ENCODE measurements around the gene REX1BD. TPM values are rescaled to one million over a fixed set of nuclear protein-coding genes. Genes with fewer than 3 reads are reported as not detected.

Gene REX1BD
- total RNA-seq (2021; fragmentation: NEBNext Ultra II Directional; extraction: Animal tissue kit (Norgen Biotek cat#: 25700)) (56.8 and 63.1 TPM in 2 replicates), polyA plus RNA-seq (2011; rRNA removed) (62.7 and 132 TPM in 2 replicates), polyA minus RNA-seq (2011; rRNA and poly(A)+ RNA removed) (2.7 and 3.3 TPM in 2 replicates)
- polyA plus RNA-seq (2011; cell fraction: cytosol; rRNA removed), result 95.5 TPM
- 203 TPM for polyA plus RNA-seq (2011; cell fraction: nucleus; rRNA removed)
- polyA plus RNA-seq (2012, experiment 1 of 2), result 24.8 to 73.2 TPM (median 62.2 TPM) in 4 replicates
- 46.1 TPM for polyA plus RNA-seq (2012, experiment 2 of 2)
- polyA plus RNA-seq (2013, experiment 1 of 2), result 101 TPM
- polyA plus RNA-seq (2013, experiment 2 of 2), result 91.7 TPM
- 32.8 TPM for polyA minus RNA-seq (2011; cell fraction: cytosol; rRNA and poly(A)+ RNA removed)
- 20.1 TPM for polyA minus RNA-seq (2011; cell fraction: nucleus; rRNA and poly(A)+ RNA removed)
- long read RNA-seq, experiment 1, transcript REX1BD-201 (5 exons, 839 nt), result major isoform, 5 of 14 reads
- long read RNA-seq, experiment 1, partial matches to known transcripts, result 4 of 14 reads
- long read RNA-seq, experiment 1, other reads (novel, unspliced or antisense), result 2 of 14 reads
- long read RNA-seq, experiment 2, result 0 reads

- Histone ChIP-seq H2BK12ac (ENCODE audit: low read depth, low read length) (0 out of 2 replicates have a peak within 1 kb of the TSS, but pooled peaks have one; percentile 60), H3K23me2 (ENCODE audit: low read depth, low read length) (peaks cover 11% of the 10 kb centered on the region), H3K79me2 (ENCODE audit: control insufficient read depth in 1 of 2, insufficient read depth in 2 of 2, low read length in 2 of 2) (no peaks in the 10 kb centered on the region), H3K79me1 (ENCODE audit: low read depth, low read length) (no peaks in the 10 kb centered on the region), H3K14ac (ENCODE audit: insufficient read length) (no peak within 1 kb of the TSS), H2AFZ (ENCODE audit: low read length) (peak within 1 kb of the TSS; percentile 91; the same call in 1 of the 2 replicates), H3K23ac (ENCODE audit: insufficient read length) (no peak within 1 kb of the TSS), H2BK20ac (ENCODE audit: low read length) (no peak within 1 kb of the TSS; the same call in 1 of the 2 replicates), H4K5ac (ENCODE audit: insufficient read length, low read depth, low read length) (peak within 1 kb of the TSS; percentile 65), H4K91ac (replicated peaks; ENCODE audit: insufficient read length, low read length) (peak within 1 kb of the TSS; percentile 91), H2AK5ac (ENCODE audit: low read depth, low read length) (no peak within 1 kb of the TSS), H3K18ac (ENCODE audit: extremely low read depth, low read length) (peak within 1 kb of the TSS; percentile 97), H2BK15ac (ENCODE audit: low read length) (peak within 1 kb of the TSS; percentile 89), H3K9me3 (ENCODE audit: insufficient read depth in 2 of 2, low read depth in 1 of 2, low read length in 1 of 2) (no peaks in the 10 kb centered on the region), H3K9ac (replicated peaks in 1 of 4; ENCODE audit: extremely low read depth in 1 of 4, low read depth in 3 of 4, low read length in 3 of 4) (peak within 1 kb of the TSS; percentile 71 to 89 (median 87)), H4K20me1 (replicated peaks in 1 of 2; ENCODE audit: control insufficient read depth in 1 of 2, insufficient read depth in 2 of 2, low read length in 2 of 2) (peaks cover 0 to 3% of the 10 kb centered on the region in 2 experiments), H3K56ac (replicated peaks; ENCODE audit: insufficient read length, low read depth, low read length) (peak within 1 kb of the TSS; percentile 84), H4K8ac (ENCODE audit: extremely low read depth, insufficient read depth, low read length) (peak within 1 kb of the TSS; percentile 86), H3K4me1 (replicated peaks in 1 of 4; ENCODE audit: control insufficient read depth in 3 of 4, insufficient read depth in 4 of 4, low read length in 3 of 4) (peaks cover 2 to 18% (median 12%) of the 10 kb centered on the region in 4 experiments), H3K4me3 (ENCODE audit: extremely low read depth in 1 of 4, insufficient read depth in 2 of 4, low read depth in 3 of 4, low read length in 4 of 4) (peak within 1 kb of the TSS; percentile 78 to 91 (median 84)), H3K27me3 (replicated peaks in 1 of 4; ENCODE audit: control insufficient read depth in 3 of 4, extremely low read depth in 1 of 4, insufficient read depth in 3 of 4, low read length in 3 of 4) (no peaks in the 10 kb centered on the region; a peak in 1 of 7 replicates), H2BK120ac (replicated peaks; ENCODE audit: low read depth, low read length) (no peak within 1 kb of the TSS), H3K27ac (ENCODE audit: low read depth, low read length) (peak within 1 kb of the TSS; percentile 94), H3K4ac (replicated peaks; ENCODE audit: insufficient read length, low read depth, low read length) (peak within 1 kb of the TSS; percentile 40), H3K4me2 (ENCODE audit: insufficient read depth in 1 of 2, low read depth in 2 of 2, low read length in 2 of 2) (peak within 1 kb of the TSS; percentile 75 to 95), H3K36me3 (ENCODE audit: control insufficient read depth in 2 of 4, insufficient read depth in 4 of 4, low read length in 3 of 4) (no peaks in the 10 kb centered on the region), H2BK5ac (ENCODE audit: low read depth, low read length) (peak within 1 kb of the TSS; percentile 86; the same call in 1 of the 2 replicates)
- 1% methylated on average over 67 of the region's 72 CpGs; no CpG with 5 or more reads in 1 of the 2 experiments for WGBS, 2 experiments (ENCODE audit: extremely low coverage in 1 of 2, insufficient coverage in 1 of 2, insufficient read length in 1 of 2, insufficient replicate concordance in 2 of 2, low coverage in 1 of 2, low lambda C conversion rate in 2 of 2, missing lambda C conversion rate in 1 of 2)
- FAIRE-seq, result no peak
- ChIA-PET CTCF (ENCODE audit: partially characterized antibody) (interaction anchor here (0.6 to 12.5 kb wide), 40 partner anchors 9 to 199 kb away, joined by 3 to 139 read pairs (median 3); partner anchors contain the start of genes FKBP8 and UBA52), POLR2A (ENCODE audit: partially characterized antibody) (interaction anchor here (0.5 to 10.3 kb wide), 34 partner anchors 7 to 1080 kb away, joined by 3 to 112 read pairs (median 4); partner anchors contain the start of genes CRLF1, FKBP8, ISYNA1 and KXD1)
- DNase-seq (ENCODE audit: low read depth in 1 of 2, low spot score in 2 of 2), result peak in 1 of 2 experiments; percentile 93
- TF ChIP-seq POLR2AphosphoS5 (IDR thresholded peaks at IDR 0.05; ENCODE audit: low read depth, low read length) (peak; percentile 78), CHD2 (IDR thresholded peaks at IDR 0.05; ENCODE audit: low read length) (0 out of 2 replicates have a peak, but pooled peaks have one; percentile 33), RBBP5 (IDR thresholded peaks at IDR 0.05; ENCODE audit: borderline replicate concordance, low read depth, low read length) (peak; percentile 51; the same call in 1 of the 2 replicates), CHD1 (IDR thresholded peaks at IDR 0.05; ENCODE audit: low read depth, low read length) (no peak), TAF1 (IDR thresholded peaks at IDR 0.05; ENCODE audit: low read depth, low read length) (peak; percentile 79), YY1 (IDR thresholded peaks at IDR 0.05; ENCODE audit: low read depth, low read length) (no peak), CTBP2 (IDR thresholded peaks at IDR 0.05; ENCODE audit: borderline replicate concordance, insufficient read depth, insufficient read length, low read length) (no peak), CREB1 (IDR thresholded peaks at IDR 0.05) (peak; percentile 37; the same call in 1 of the 2 replicates), KDM4A (IDR thresholded peaks at IDR 0.05; ENCODE audit: low read depth, low read length, severe bottlenecking) (peak; percentile 68)
These were observed at the start of gene REX1BD for GRCh38 chr19:18588611-18589379. TSS of gene REX1BD (plus strand) at chr19:18588798. CDS start at chr19:18588802, 4 bp downstream.
